ENCODE results near the gene LRRC4C. TPM values are rescaled to one million over a fixed set of nuclear protein-coding genes. Genes with fewer than 3 reads are reported as not detected.

Gene LRRC4C
- total RNA-seq, 1 experiment from 2014 or later: not detected

GRCh38 chr11:40139536-40139935 is 1319.9 kb downstream of the LRRC4C start:
- Histone ChIP-seq H3K4me3 (ENCODE audit: low read length) (no peak overlapping the region), H3K9me3 (ENCODE audit: low read length) (no peaks in the 10 kb centered on the region; the same call in 1 of the 2 replicates), H3K4me1 (ENCODE audit: insufficient read depth, low read length) (no peaks in the 10 kb centered on the region), H3K9ac (ENCODE audit: low read length) (no peak overlapping the region), H3K27me3 (ENCODE audit: low read length) (no peaks in the 10 kb centered on the region), H3F3A (ENCODE audit: low read length, unreplicated experiment) (no peaks in the 10 kb centered on the region), H2AFZ (ENCODE audit: low read length) (no peak overlapping the region), H3K79me2 (ENCODE audit: low read length) (no peaks in the 10 kb centered on the region), H3K9me2 (replicated peaks; ENCODE audit: low read length) (no peaks in the 10 kb centered on the region), H4K20me1 (ENCODE audit: low read length) (no peaks in the 10 kb centered on the region), H3K27ac (ENCODE audit: low read length) (no peak overlapping the region), H3K36me3 (ENCODE audit: low read depth, low read length) (no peaks in the 10 kb centered on the region), H3K4me2 (ENCODE audit: low read length) (no peak overlapping the region)
- ATAC-seq: no peak
- intact Hi-C loops (cut with micrococcal nuclease): no loop called here
- no TSS peak for BruUV-seq (replicated peaks)
- ChIA-PET POLR2A (ENCODE audit: unreplicated experiment) (no interaction called here), CTCF (no interaction called here)
- TF ChIP-seq, protein P1, sequence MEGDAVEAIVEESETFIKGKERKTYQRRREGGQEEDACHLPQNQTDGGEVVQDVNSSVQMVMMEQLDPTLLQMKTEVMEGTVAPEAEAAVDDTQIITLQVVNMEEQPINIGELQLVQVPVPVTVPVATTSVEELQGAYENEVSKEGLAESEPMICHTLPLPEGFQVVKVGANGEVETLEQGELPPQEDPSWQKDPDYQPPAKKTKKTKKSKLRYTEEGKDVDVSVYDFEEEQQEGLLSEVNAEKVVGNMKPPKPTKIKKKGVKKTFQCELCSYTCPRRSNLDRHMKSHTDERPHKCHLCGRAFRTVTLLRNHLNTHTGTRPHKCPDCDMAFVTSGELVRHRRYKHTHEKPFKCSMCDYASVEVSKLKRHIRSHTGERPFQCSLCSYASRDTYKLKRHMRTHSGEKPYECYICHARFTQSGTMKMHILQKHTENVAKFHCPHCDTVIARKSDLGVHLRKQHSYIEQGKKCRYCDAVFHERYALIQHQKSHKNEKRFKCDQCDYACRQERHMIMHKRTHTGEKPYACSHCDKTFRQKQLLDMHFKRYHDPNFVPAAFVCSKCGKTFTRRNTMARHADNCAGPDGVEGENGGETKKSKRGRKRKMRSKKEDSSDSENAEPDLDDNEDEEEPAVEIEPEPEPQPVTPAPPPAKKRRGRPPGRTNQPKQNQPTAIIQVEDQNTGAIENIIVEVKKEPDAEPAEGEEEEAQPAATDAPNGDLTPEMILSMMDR (conservative IDR thresholded peaks at IDR 0.05; ENCODE audit: low read depth, low read length): no peak
- TF ChIP-seq EZH2 (IDR thresholded peaks at IDR 0.05; ENCODE audit: low read length, unreplicated experiment): no peak
- no peak for TF ChIP-seq EZH2phosphoT487 (IDR thresholded peaks at IDR 0.05; ENCODE audit: borderline replicate concordance, low read length)
- no peak for DNase-seq

DNA sequence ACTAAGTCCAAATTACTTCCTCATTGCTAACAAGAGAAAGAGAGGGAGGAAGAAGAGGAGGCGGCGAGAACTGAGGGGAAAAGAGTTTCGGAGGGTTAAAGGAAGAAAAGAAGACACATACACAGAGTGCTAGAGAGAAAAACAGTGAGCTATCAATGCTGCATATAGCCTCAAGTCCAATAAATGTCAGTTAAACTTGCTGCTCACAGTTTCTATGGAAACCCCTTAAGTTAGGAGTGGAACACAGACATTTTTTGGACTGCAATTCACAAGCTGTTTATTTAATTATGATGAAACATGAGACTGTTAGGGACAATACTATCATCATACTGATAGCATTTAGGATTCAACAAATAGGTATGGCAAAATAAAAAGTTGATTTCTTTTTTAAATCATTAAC is 1320.4 kb downstream of the LRRC4C start:
- Histone ChIP-seq H3K27me3 (ENCODE audit: low read length) (no peaks in the 10 kb centered on the region), H3K9me3 (ENCODE audit: low read length) (no peaks in the 10 kb centered on the region; the same call in 1 of the 2 replicates), H3K36me3 (ENCODE audit: low read depth, low read length) (no peaks in the 10 kb centered on the region), H3K4me2 (ENCODE audit: low read length) (no peak overlapping the region), H4K20me1 (ENCODE audit: low read length) (no peaks in the 10 kb centered on the region), H2AFZ (ENCODE audit: low read length) (no peak overlapping the region), H3K4me1 (ENCODE audit: insufficient read depth, low read length) (no peaks in the 10 kb centered on the region), H3F3A (ENCODE audit: low read length, unreplicated experiment) (no peaks in the 10 kb centered on the region), H3K27ac (ENCODE audit: low read length) (no peak overlapping the region), H3K9me2 (replicated peaks; ENCODE audit: low read length) (no peaks in the 10 kb centered on the region), H3K9ac (ENCODE audit: low read length) (no peak overlapping the region), H3K4me3 (ENCODE audit: low read length) (no peak overlapping the region), H3K79me2 (ENCODE audit: low read length) (no peaks in the 10 kb centered on the region)
- ATAC-seq: no peak
- TF ChIP-seq EZH2 (IDR thresholded peaks at IDR 0.05; ENCODE audit: low read length, unreplicated experiment) (no peak), EZH2phosphoT487 (IDR thresholded peaks at IDR 0.05; ENCODE audit: borderline replicate concordance, low read length) (no peak)
- TF ChIP-seq, protein P1 (conservative IDR thresholded peaks at IDR 0.05; ENCODE audit: low read depth, low read length): no peak
- intact Hi-C loops (cut with micrococcal nuclease): no loop called here
- DNase-seq: no peak
- no TSS peak for BruUV-seq (replicated peaks)
- CTCF ChIA-PET: no interaction called here
- POLR2A ChIA-PET (ENCODE audit: unreplicated experiment): no interaction called here

- ChIA-PET CTCF (no interaction called here), POLR2A (ENCODE audit: unreplicated experiment) (no interaction called here)
- Histone ChIP-seq H3K27me3 (ENCODE audit: low read length) (0 out of 2 replicates have a peak, but pooled peaks cover 7% of the 10 kb centered on the region), H3K9ac (ENCODE audit: low read length) (no peak overlapping the region), H3K9me3 (ENCODE audit: low read length) (no peaks in the 10 kb centered on the region), H3K79me2 (ENCODE audit: low read length) (no peaks in the 10 kb centered on the region), H2AFZ (ENCODE audit: low read length) (no peak overlapping the region), H3K9me2 (replicated peaks; ENCODE audit: low read length) (no peaks in the 10 kb centered on the region), H3K4me3 (ENCODE audit: low read length) (no peak overlapping the region), H3F3A (ENCODE audit: low read length, unreplicated experiment) (no peaks in the 10 kb centered on the region), H3K27ac (ENCODE audit: low read length) (no peak overlapping the region), H3K4me1 (ENCODE audit: insufficient read depth, low read length) (no peaks in the 10 kb centered on the region), H4K20me1 (ENCODE audit: low read length) (no peaks in the 10 kb centered on the region), H3K36me3 (ENCODE audit: low read depth, low read length) (no peaks in the 10 kb centered on the region), H3K4me2 (ENCODE audit: low read length) (no peak overlapping the region)
- intact Hi-C loops (cut with micrococcal nuclease): no loop called here
- DNase-seq (no peak), ATAC-seq (no peak)
- TF ChIP-seq, protein P1 (conservative IDR thresholded peaks at IDR 0.05; ENCODE audit: low read depth, low read length): no peak
- TF ChIP-seq EZH2phosphoT487 (IDR thresholded peaks at IDR 0.05; ENCODE audit: borderline replicate concordance, low read length): no peak
- no peak for TF ChIP-seq EZH2 (IDR thresholded peaks at IDR 0.05; ENCODE audit: low read length, unreplicated experiment)
- no TSS peak for BruUV-seq (replicated peaks)
These were observed 1324.5 kb downstream of the LRRC4C start for GRCh38 chr11:40134820-40135570.
